Sigmoid colon (tissue), 7 donors: ENCODE measurements around the gene RNF208. TPM values are rescaled to one million over a fixed set of nuclear protein-coding genes. Genes with fewer than 3 reads are reported as not detected.

Experiments
- DNase-seq: peaks from one replicate; pipeline ENCODE4 v3.0.0-alpha.2; 2019
- H3K27ac ChIP-seq, 4 donors: fragments of 200-600 bp; sonication (generic); one replicate each; pipeline ENCODE4 v1.5.1; 2016 to 2019; ENCODE audit warnings: mild to moderate bottlenecking in 1 of 4
- H3K27me3 ChIP-seq, 3 donors: fragments of 200-600 bp; sonication (generic); one replicate each; pipeline ENCODE4 v1.5.1; 2019; ENCODE audit warnings: mild to moderate bottlenecking in 1 of 3
- H3K36me3 ChIP-seq, 4 donors: fragments of 200-600 bp; sonication (generic); one replicate each; pipeline ENCODE4 v1.5.1; 2016 to 2019
- H3K4me1 ChIP-seq, 4 donors: fragments of 200-600 bp; sonication (generic); one replicate each; pipeline ENCODE4 v1.5.1; 2017 to 2019
- H3K4me3 ChIP-seq, 4 donors: fragments of 200-600 bp; sonication (generic); one replicate each; pipeline ENCODE4 v1.5.1; 2017 to 2019; ENCODE audit warnings: mild to moderate bottlenecking in 2 of 4, moderate library complexity in 1 of 4
- H3K9me3 ChIP-seq, 4 donors: fragments of 200-600 bp in 3 of 4; sonication (generic) in 3 of 4; one replicate each; pipeline versions ENCODE4 v1.5.1 to v1.6.1; 2013 to 2019
- CTCF ChIP-seq, 4 experiments: fragments of 450-650 bp in 3 of 4; fragments of 200-600 bp in 1 of 4; IDR thresholded peaks; one replicate each; pipeline ENCODE4 v1.5.1; 2016 to 2019; ENCODE audit warnings: antibody characterized with exemption in 4 of 4, mild to moderate bottlenecking in 3 of 4, moderate library complexity in 2 of 4
- EP300 ChIP-seq, 4 donors: sonication (generic); formaldehyde crosslinking; IDR thresholded peaks; one replicate each; pipeline ENCODE4 v1.6.1; 2017; ENCODE audit warnings: antibody characterized with exemption in 4 of 4
- POLR2A ChIP-seq, 2 donors: fragments of 450-650 bp; IDR thresholded peaks; one replicate each; pipeline ENCODE4 v1.6.1; 2016; ENCODE audit warnings: antibody characterized with exemption in 2 of 2, mild to moderate bottlenecking in 2 of 2, moderate library complexity in 2 of 2
- POLR2AphosphoS5 ChIP-seq, 4 donors: sonication (generic); formaldehyde crosslinking; IDR thresholded peaks; one replicate each; pipeline ENCODE4 v1.6.1; 2017; ENCODE audit warnings: antibody characterized with exemption in 4 of 4
- WGBS, 2 donors: extraction: QIAGEN DNeasy Blood & Tissue Kit; methylation state at CpG; one replicate each; pipeline ENCODE4 v1.1.7; 2013; 5-methylcytosine and 5-hydroxymethylcytosine counted together
- intact Hi-C: fragments of 100-400 bp; cut with DNase I; formaldehyde crosslinking; loops from one replicate; pipeline ENCODE4 v1.15.1; 2023
- polyA plus RNA-seq, 3 donors: library from polyadenylated mRNA; stranded (reverse); fragments of 200-250 nt; gene quantifications; one replicate each; pipeline ENCODE4 v1.2.3, GENCODE V29; 2013
- total RNA-seq, 4 donors: library from RNA; depleted of rRNA; stranded (reverse); fragments of >200 nt; gene quantifications; one replicate each; pipeline ENCODE4 v1.1.0, GENCODE V29; 2016
- donor health status: healthy with polysubstance abuse.
- donor health status: Bipolar disorder and iron deficiency.
- donor health status: healthy.

Gene RNF208
- total and polyA plus RNA-seq, 7 donors = 0.54 to 8.8 (median 3.4) TPM; not detected in 1

GRCh38 chr9:137174722-137175293 lies 47.2 kb downstream of the RNF208 start:
- no peak for DNase-seq
- intact Hi-C loops = no loop called here
- H3K9me3 ChIP-seq = no peaks in the 10 kb centered on the region
- WGBS, 2 donors = 13 to 44% methylated on average over 34 of the region's 34 CpGs
- no peak for TF ChIP-seq POLR2A (IDR thresholded peaks at IDR 0.05)
- TF ChIP-seq CTCF (IDR thresholded peaks at IDR 0.05) = no peak
- no peak for TF ChIP-seq EP300 (IDR thresholded peaks at IDR 0.05)
- TF ChIP-seq POLR2AphosphoS5 (IDR thresholded peaks at IDR 0.05) = no peak
- H3K4me3 ChIP-seq = no peak overlapping the region
- peaks cover 10 to 40% (median 14%) of the 10 kb centered on the region in 3 donors for H3K27me3 ChIP-seq
- peaks cover 5 to 27% (median 9%) of the 10 kb centered on the region in 4 donors for H3K36me3 ChIP-seq
- H3K27ac ChIP-seq = no peak overlapping the region
- H3K4me1 ChIP-seq = peaks cover 0 to 3% (median 1%) of the 10 kb centered on the region in 4 donors

- intact Hi-C loops = no loop called here
- Histone ChIP-seq H3K4me3 (no peak overlapping the region), H3K4me1 (peaks cover 0 to 11% (median 9%) of the 10 kb centered on the region in 4 donors), H3K36me3 (peaks cover 0 to 19% (median 4%) of the 10 kb centered on the region in 4 donors), H3K9me3 (no peaks in the 10 kb centered on the region), H3K27ac (no peak overlapping the region), H3K27me3 (peaks cover 17 to 48% (median 22%) of the 10 kb centered on the region in 3 donors)
- TF ChIP-seq POLR2AphosphoS5 (IDR thresholded peaks at IDR 0.05) (peak in 1 of 4 donors; percentile 14), POLR2A (IDR thresholded peaks at IDR 0.05) (no peak), EP300 (IDR thresholded peaks at IDR 0.05) (no peak), CTCF (IDR thresholded peaks at IDR 0.05) (no peak)
- DNase-seq = no peak
- WGBS, 2 donors = 55 to 82% methylated on average over 45 of the region's 45 CpGs
These were observed 48.0 kb downstream of the RNF208 start for GRCh38 chr9:137173796-137174664.

- TF ChIP-seq EP300 (IDR thresholded peaks at IDR 0.05) = no peak
- TF ChIP-seq CTCF (IDR thresholded peaks at IDR 0.05) = no peak
- no peak for TF ChIP-seq POLR2AphosphoS5 (IDR thresholded peaks at IDR 0.05)
- TF ChIP-seq POLR2A (IDR thresholded peaks at IDR 0.05) = no peak
- no peaks in the 10 kb centered on the region for H3K9me3 ChIP-seq
- intact Hi-C loops = no loop called here
- H3K4me1 ChIP-seq = peaks cover 0 to 20% (median 18%) of the 10 kb centered on the region in 4 donors
- H3K4me3 ChIP-seq = no peak overlapping the region
- DNase-seq = no peak
- H3K36me3 ChIP-seq = peaks cover 0 to 11% (median under 1%) of the 10 kb centered on the region in 4 donors
- H3K27me3 ChIP-seq = peaks cover 26 to 57% (median 31%) of the 10 kb centered on the region in 3 donors
- 24 to 39% methylated on average over 21 of the region's 21 CpGs for WGBS, 2 donors
- no peak overlapping the region for H3K27ac ChIP-seq
These were observed 48.9 kb downstream of the RNF208 start for GRCh38 chr9:137172901-137173795.

- Histone ChIP-seq H3K4me1 (peaks cover 0 to 29% (median 29%) of the 10 kb centered on the region in 4 donors), H3K27me3 (peaks cover 44 to 75% (median 49%) of the 10 kb centered on the region in 3 donors), H3K4me3 (no peak overlapping the region), H3K9me3 (no peaks in the 10 kb centered on the region), H3K27ac (no peak overlapping the region), H3K36me3 (no peaks in the 10 kb centered on the region)
- DNase-seq = no peak
- TF ChIP-seq EP300 (IDR thresholded peaks at IDR 0.05) (no peak), CTCF (IDR thresholded peaks at IDR 0.05) (no peak), POLR2AphosphoS5 (IDR thresholded peaks at IDR 0.05) (no peak), POLR2A (IDR thresholded peaks at IDR 0.05) (no peak)
- WGBS, 2 donors = 81 to 85% methylated on average over 22 of the region's 22 CpGs
- intact Hi-C loops = no loop called here
These were observed 50.7 kb downstream of the RNF208 start for GRCh38 chr9:137171149-137171900.
